GM12878 (cell line): ENCODE measurements around the gene ADAMTS16. TPM values are rescaled to one million over a fixed set of nuclear protein-coding genes. Genes with fewer than 3 reads are reported as not detected.

ENCODE experiments used
- ATAC-seq: fragments of 200-7000 bp; cut with Tn5 transposase; 3 replicates; pipeline ENCODE4 v1.9.1; 2020; ENCODE audit warnings: mild to moderate bottlenecking, moderate library complexity
- BruUV-seq: library from RNA; stranded (reverse); fragments of 400-500 nt; replicated peaks from 2 replicates; lab custom pipeline; 2021; lab: Mats Ljungman, UMichigan
- CTCF ChIA-PET: fragments of 300-600 bp; sonication (Branson Sonifier 250); formaldehyde crosslinking; extraction: SDS; loops from one replicate; lab custom pipeline; 2021; ENCODE audit warnings: inconsistent platforms; lab: Yijun Ruan, JAX
- POLR2A ChIA-PET: fragments of 350-600 bp; formaldehyde crosslinking; extraction: SDS; loops from one replicate; lab custom pipeline; 2021; ENCODE audit warnings: inconsistent platforms; lab: Charles Lee
- RAD21 ChIA-PET: fragments of 300-600 bp; sonication (Branson Sonifier 250); formaldehyde crosslinking; loops from one replicate; lab custom pipeline; 2023; ENCODE audit warnings: antibody characterized with exemption; ENCODE audit not compliant: unreplicated experiment; lab: Charles Lee
- SMC1A ChIA-PET: fragments of 300-600 bp; sonication (Branson Sonifier 250); formaldehyde crosslinking; loops from one replicate; lab custom pipeline; 2023; ENCODE audit not compliant: unreplicated experiment, uncharacterized antibody; lab: Charles Lee
- DNase-seq: peaks from one replicate; pipeline ENCODE4 v3.0.0-alpha.2; 2011; ENCODE audit warnings: low read depth, low spot score
- FAIRE-seq: peaks from 3 replicates; lab custom pipeline; 2011; peaks lifted over from hg19 to GRCh38; lab: Jason Lieb, UNC
- H2AFZ ChIP-seq: 2 replicates; pipeline ENCODE4 v1.6.0; 2011; ENCODE audit warnings: low read depth, low read length, control low read depth; ENCODE audit not compliant: control insufficient read depth
- H3K27ac ChIP-seq: 2 replicates; pipeline ENCODE4 v1.5.1; 2011; ENCODE audit warnings: control low read depth; ENCODE audit not compliant: control insufficient read depth, insufficient read depth
- H3K27me3 ChIP-seq, 2 experiments: replicated peaks in 1 of 2; 2 replicates each; pipeline versions ENCODE4 v1.6.0 to v1.6.1; 2011; ENCODE audit warnings: low read length in 1 of 2; ENCODE audit not compliant: control insufficient read depth in 2 of 2, insufficient read depth in 2 of 2
- H3K36me3 ChIP-seq, 2 experiments: 2 replicates each; pipeline ENCODE4 v1.5.1; 2011; ENCODE audit warnings: low read length in 1 of 2; ENCODE audit not compliant: control insufficient read depth in 2 of 2, insufficient read depth in 2 of 2
- H3K4me1 ChIP-seq: 2 replicates; pipeline ENCODE4 v1.6.1; 2011; ENCODE audit warnings: mild to moderate bottlenecking, low read length, moderate library complexity, mixed read lengths; ENCODE audit not compliant: control insufficient read depth, insufficient read depth
- H3K4me2 ChIP-seq: 2 replicates; pipeline ENCODE4 v1.6.0; 2011; ENCODE audit warnings: control low read depth; ENCODE audit not compliant: control insufficient read depth, insufficient read depth
- H3K4me3 ChIP-seq: fragments of 200-600 bp; sonication (generic); 2 replicates; pipeline ENCODE4 v1.5.1; 2016
- H3K79me2 ChIP-seq: 2 replicates; pipeline ENCODE4 v1.6.0; 2011; ENCODE audit warnings: low read length; ENCODE audit not compliant: control insufficient read depth, insufficient read depth
- H3K9ac ChIP-seq: 2 replicates; pipeline ENCODE4 v1.8.0; 2011; ENCODE audit warnings: low read length, control low read depth, mixed read lengths; ENCODE audit not compliant: control insufficient read depth, insufficient read depth
- H3K9me3 ChIP-seq: replicated peaks from 3 replicates; pipeline ENCODE4 v1.5.1; 2011; ENCODE audit warnings: mild to moderate bottlenecking, low read length; ENCODE audit not compliant: control insufficient read depth, insufficient read depth
- H4K20me1 ChIP-seq: 2 replicates; pipeline ENCODE4 v1.6.0; 2011; ENCODE audit not compliant: control insufficient read depth, insufficient read depth
- ATF3 ChIP-seq: IDR thresholded peaks from 2 replicates; pipeline ENCODE4 v1.6.1; 2011; ENCODE audit warnings: low read depth, mild to moderate bottlenecking, low read length, moderate library complexity, borderline replicate concordance; ENCODE audit errors: extremely low read depth
- BCL11A ChIP-seq: IDR thresholded peaks from 2 replicates; pipeline ENCODE4 v1.6.1; 2011; ENCODE audit warnings: low read depth, low read length
- CBFB ChIP-seq: IDR thresholded peaks from 2 replicates; pipeline ENCODE4 v1.6.1; 2016; ENCODE audit warnings: antibody characterized with exemption, low read depth
- ESRRA ChIP-seq: IDR thresholded peaks from 2 replicates; pipeline ENCODE4 v1.6.1; 2012; ENCODE audit warnings: mild to moderate bottlenecking, low read length, improper control_type of control experiment
- SKIL ChIP-seq: fragments of 450-650 bp; IDR thresholded peaks from 2 replicates; pipeline ENCODE4 v1.6.1; 2017; ENCODE audit warnings: mild to moderate bottlenecking, low read depth, inconsistent platforms; ENCODE audit not compliant: poor library complexity, severe bottlenecking
- STAT3 ChIP-seq: IDR thresholded peaks from 2 replicates; pipeline ENCODE4 v1.6.1; 2011; ENCODE audit warnings: low read depth, low read length, improper control_type of control experiment
- TBL1XR1 ChIP-seq: IDR thresholded peaks from 2 replicates; pipeline ENCODE4 v1.6.1; 2012; ENCODE audit warnings: low read depth, low read length, improper control_type of control experiment
- ZNF384 ChIP-seq: IDR thresholded peaks from 2 replicates; pipeline ENCODE4 v1.6.1; 2012; ENCODE audit warnings: low read depth, mild to moderate bottlenecking, low read length, improper control_type of control experiment, borderline replicate concordance
- ZSCAN29 ChIP-seq: fragments of 450-650 bp; IDR thresholded peaks from 2 replicates; pipeline ENCODE4 v1.6.1; 2017; ENCODE audit warnings: mild to moderate bottlenecking, moderate library complexity
- WGBS: methylation state at CpG from one replicate; pipeline ENCODE4 v1.1.6; 2016; ENCODE audit warnings: low lambda C conversion rate; ENCODE audit not compliant: insufficient replicate concordance, insufficient coverage; ENCODE audit errors: missing lambda C conversion rate; 5-methylcytosine and 5-hydroxymethylcytosine counted together
- in situ Hi-C: fragments of 300-500 bp; cut with MboI; formaldehyde crosslinking; loops from 9 replicates; pipeline ENCODE4 v1.14.3; 2018; ENCODE audit warnings: mixed read lengths
- intact Hi-C: fragments of 100-400 bp; cut with micrococcal nuclease; formaldehyde crosslinking; loops from one replicate; pipeline ENCODE4 v1.14.2; 2022; ENCODE audit not compliant: unreplicated experiment
- polyA plus RNA-seq, 11 experiments: library from polyadenylated mRNA; depleted of rRNA in 4 of 11; unstranded in 6 of 11; stranded (reverse) in 5 of 11; fragments of >200 nt; fragmentation: Nextera tagmentation in 4 of 11; fragmentation: Illumina TruSeq in 1 of 11; extraction: Ambion mirVana in 4 of 11; extraction: Trizol in 1 of 11; gene quantifications; 1 replicate in 1 of 11; 2 replicates in 10 of 11; pipeline versions ENCODE4 v1.2.1 to v1.2.3, GENCODE V29; 2011 to 2016; ENCODE audit warnings: inconsistent platforms in 2 of 11, missing spikeins in 2 of 11, low read depth in 1 of 11
- total RNA-seq, 4 experiments: library from RNA; depleted of rRNA in 3 of 4; stranded (reverse); fragments of >200 nt in 3 of 4; fragmentation: Illumina TruSeq in 1 of 4; extraction: Trizol in 1 of 4; gene quantifications; 2 replicates each; pipeline versions ENCODE4 v1.2.1 to v1.2.3, GENCODE V29; 2013 to 2021

Gene ADAMTS16
- total and polyA plus RNA-seq, 10 of the 15 experiments (the other 5 are each of a cell fraction or from before 2014, with no cell fraction given), result 0.04 TPM; not detected in 9

- ChIA-PET RAD21 (no interaction called here), CTCF (no interaction called here)
- in situ Hi-C loops, result no loop called here
These were observed 174.0 kb downstream of the ADAMTS16 start for GRCh38 chr5:5314166-5314565.

More at GRCh38 chr5:5314166-5314565, 174.0 kb downstream of the ADAMTS16 start:
- H3K27me3 ChIP-seq, result no peaks in the 10 kb centered on the region
- no peak overlapping the region for H3K9ac ChIP-seq
- H3K4me2 ChIP-seq, result no peak overlapping the region
- no peak for TF ChIP-seq ZNF384
- no peak for TF ChIP-seq CBFB
- no peak for TF ChIP-seq ATF3
- TF ChIP-seq SKIL, result no peak
- no peak for TF ChIP-seq TBL1XR1
- TF ChIP-seq ZSCAN29, result no peak
- TF ChIP-seq BCL11A, result no peak
- no peak for TF ChIP-seq ESRRA
- TF ChIP-seq STAT3, result no peak
- H4K20me1 ChIP-seq, result no peaks in the 10 kb centered on the region
- H3K79me2 ChIP-seq, result no peaks in the 10 kb centered on the region
- H3K27ac ChIP-seq, result no peak overlapping the region
- ChIA-PET SMC1A (no interaction called here), POLR2A (no interaction called here)
- ATAC-seq (no peak), DNase-seq (no peak), FAIRE-seq (no peak)
- H2AFZ ChIP-seq, result no peak overlapping the region
- H3K9me3 ChIP-seq, result no peaks in the 10 kb centered on the region
- WGBS, result 13% methylated on average over 3 of the region's 3 CpGs
- no peaks in the 10 kb centered on the region for H3K4me1 ChIP-seq
- intact Hi-C loops, result no loop called here
- BruUV-seq, result no TSS peak
- no peak overlapping the region for H3K4me3 ChIP-seq
- no peaks in the 10 kb centered on the region for H3K36me3 ChIP-seq
